ENCODE measurements around the gene TLL2. TPM values are rescaled to one million over a fixed set of nuclear protein-coding genes. Genes with fewer than 3 reads are reported as not detected.

TLL2 gene
- total RNA-seq, 4 donors from 2014 or later, result 0.20 to 0.31 TPM; not detected in 2

DNA sequence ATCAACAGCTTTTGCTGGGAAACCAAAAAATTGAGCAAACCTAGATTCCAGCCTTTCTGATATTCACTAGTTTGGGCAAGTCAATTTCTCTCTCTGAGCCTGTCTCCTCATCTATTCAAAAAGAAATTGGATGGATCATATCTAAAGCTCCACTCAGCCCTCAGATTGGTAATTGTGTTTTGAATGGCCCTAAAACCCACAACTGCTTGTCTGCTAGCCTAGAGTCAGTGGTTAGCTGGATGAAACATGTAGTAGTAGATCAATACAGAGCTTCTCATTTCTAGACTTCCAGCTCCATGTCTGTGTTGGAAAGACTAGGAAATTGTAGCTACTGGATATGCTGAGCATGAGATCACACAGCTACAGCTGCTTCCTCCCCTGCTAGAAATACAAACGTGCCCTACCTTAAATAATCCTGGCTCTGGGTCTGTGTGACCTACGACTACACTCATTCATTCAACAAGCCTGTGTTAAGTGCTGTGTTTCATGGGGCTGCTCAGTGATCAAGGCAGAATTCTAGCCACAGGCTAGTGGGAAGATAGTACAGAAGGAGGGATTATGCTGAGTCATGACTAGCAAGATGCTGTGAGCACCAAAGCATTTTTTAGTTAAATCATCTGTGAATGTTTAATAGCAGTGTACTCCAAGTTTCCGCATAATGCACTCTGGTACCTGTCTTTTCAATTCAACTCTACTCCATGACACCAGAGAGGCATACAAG is 193.8 kb downstream of the TLL2 start:
- ATAC-seq, result no peak
- no peak overlapping the region for H3K4me3 ChIP-seq
- H3K27ac ChIP-seq, result no peak overlapping the region
- H3K4me1 ChIP-seq, result peaks cover 0 to 5% (median 0%) of the 10 kb centered on the region in 3 donors
- TF ChIP-seq, protein P1, sequence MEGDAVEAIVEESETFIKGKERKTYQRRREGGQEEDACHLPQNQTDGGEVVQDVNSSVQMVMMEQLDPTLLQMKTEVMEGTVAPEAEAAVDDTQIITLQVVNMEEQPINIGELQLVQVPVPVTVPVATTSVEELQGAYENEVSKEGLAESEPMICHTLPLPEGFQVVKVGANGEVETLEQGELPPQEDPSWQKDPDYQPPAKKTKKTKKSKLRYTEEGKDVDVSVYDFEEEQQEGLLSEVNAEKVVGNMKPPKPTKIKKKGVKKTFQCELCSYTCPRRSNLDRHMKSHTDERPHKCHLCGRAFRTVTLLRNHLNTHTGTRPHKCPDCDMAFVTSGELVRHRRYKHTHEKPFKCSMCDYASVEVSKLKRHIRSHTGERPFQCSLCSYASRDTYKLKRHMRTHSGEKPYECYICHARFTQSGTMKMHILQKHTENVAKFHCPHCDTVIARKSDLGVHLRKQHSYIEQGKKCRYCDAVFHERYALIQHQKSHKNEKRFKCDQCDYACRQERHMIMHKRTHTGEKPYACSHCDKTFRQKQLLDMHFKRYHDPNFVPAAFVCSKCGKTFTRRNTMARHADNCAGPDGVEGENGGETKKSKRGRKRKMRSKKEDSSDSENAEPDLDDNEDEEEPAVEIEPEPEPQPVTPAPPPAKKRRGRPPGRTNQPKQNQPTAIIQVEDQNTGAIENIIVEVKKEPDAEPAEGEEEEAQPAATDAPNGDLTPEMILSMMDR (IDR thresholded peaks at IDR 0.05), result no peak
- TF ChIP-seq EP300 (IDR thresholded peaks at IDR 0.05) (no peak), POLR2A (IDR thresholded peaks at IDR 0.05) (no peak), POLR2AphosphoS5 (IDR thresholded peaks at IDR 0.05) (no peak)
- H3K36me3 ChIP-seq, result no peaks in the 10 kb centered on the region
- no peaks in the 10 kb centered on the region for H3K9me3 ChIP-seq
- H3K27me3 ChIP-seq, result peaks cover 38% of the 10 kb centered on the region
- WGBS, 2 donors (ENCODE audit: low coverage in 1 of 2), result 18 to 29% methylated on average over 2 to 3 of the region's 3 CpGs

DNA sequence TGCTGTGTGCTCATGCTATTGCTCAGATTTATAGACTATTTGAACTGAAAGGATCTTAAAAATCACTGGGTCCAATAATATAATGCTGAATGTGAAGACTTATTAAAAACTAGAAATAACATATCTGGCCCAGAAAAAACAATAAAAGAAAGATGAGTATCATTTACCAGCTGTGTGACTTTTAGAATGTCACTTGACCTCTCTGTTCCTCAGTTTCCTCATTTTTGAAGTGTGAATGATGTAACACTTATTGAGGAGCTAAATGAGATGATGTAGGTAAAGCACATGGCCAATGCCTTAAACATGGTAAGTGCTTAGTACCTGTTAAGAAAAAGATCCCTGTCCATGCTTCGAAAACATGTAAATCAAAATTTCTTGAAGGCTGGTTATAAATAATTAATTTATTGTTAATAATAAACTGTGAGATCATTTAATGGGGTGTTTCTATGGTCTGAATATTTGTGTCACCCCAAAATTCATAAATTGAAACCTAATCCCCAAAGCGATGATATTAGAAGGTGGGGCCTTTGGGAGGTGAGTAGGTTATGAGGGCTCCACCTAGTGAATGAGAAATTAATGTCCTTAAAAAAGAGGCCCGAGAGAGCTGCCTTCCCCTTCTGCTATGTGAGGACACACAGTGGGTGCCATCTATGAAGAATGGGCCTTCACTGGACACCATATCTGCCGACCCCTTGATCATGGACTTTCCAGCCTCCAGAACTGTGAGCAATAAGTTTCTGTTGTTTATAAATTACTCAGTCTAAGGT is 196.5 kb downstream of the TLL2 start:
- ATAC-seq, result no peak
- H3K27me3 ChIP-seq, result peaks cover 25% of the 10 kb centered on the region
- H3K9me3 ChIP-seq, result no peaks in the 10 kb centered on the region
- peaks cover 0 to 5% (median 0%) of the 10 kb centered on the region in 3 donors for H3K4me1 ChIP-seq
- no peaks in the 10 kb centered on the region for H3K36me3 ChIP-seq
- TF ChIP-seq, protein P1 (IDR thresholded peaks at IDR 0.05), result no peak
- no peak overlapping the region for H3K27ac ChIP-seq
- WGBS, 2 donors (ENCODE audit: low coverage in 1 of 2), result 67 to 80% methylated on average over 4 of the region's 4 CpGs
- no peak overlapping the region for H3K4me3 ChIP-seq

Other genes with a start within 250 kb of the TLL2 start
- 1 to 10 TPM in 2 of 4 donors, under 1 TPM in 2; 0.27 to 2.4 (median 1.6) TPM for gene BLNK, start 242.4 kb downstream of the TLL2 start, total RNA-seq
- gene DNTT, start 209.5 kb downstream of the TLL2 start, total RNA-seq, result not detected
- gene OPALIN, start 154.9 kb downstream of the TLL2 start, total RNA-seq, result not detected
- gene TM9SF3, start 73.1 kb upstream of the TLL2 start, total RNA-seq, result 100 to 1,000 TPM in 3 of 4 donors, 10 to 100 TPM in 1; 88.6 to 121 (median 114) TPM
- gene PIK3AP1, start 206.6 kb upstream of the TLL2 start, total RNA-seq, result 10 to 100 TPM in 1 of 4 donors, 1 to 10 TPM in 3; 3.1 to 15.5 (median 5.5) TPM

All from gastroesophageal sphincter (tissue), 4 donors.